GM19099 (cell line): ENCODE results near the gene POLG2.

ENCODE experiments used
- POLR2A ChIP-seq: IDR thresholded peaks from 3 replicates; pipeline ENCODE4 v1.6.1; 2011; ENCODE audit warnings: low read depth; ENCODE audit not compliant: insufficient read length; ENCODE audit errors: extremely low read depth

POLG2 gene

GRCh38 chr17:64500487-64500859 lies 3.6 kb upstream of the POLG2 start:
- TF ChIP-seq POLR2A: no peak

- no peak for TF ChIP-seq POLR2A
These were observed 3.1 kb upstream of the POLG2 start for GRCh38 chr17:64499805-64500486.

- TF ChIP-seq POLR2A: peak; percentile 20
These were observed 1.7 kb upstream of the POLG2 start for GRCh38 chr17:64498308-64499203.

- no peak for TF ChIP-seq POLR2A
These were observed 746 bp upstream of the POLG2 start for GRCh38 chr17:64497565-64498035.

GRCh38 chr17:64496348-64496785 lies 487 bp downstream of the POLG2 start:
- no peak for TF ChIP-seq POLR2A

- TF ChIP-seq POLR2A: no peak
These were observed 2.7 kb downstream of the POLG2 start for GRCh38 chr17:64494121-64494520.

- TF ChIP-seq POLR2A: no peak
These were observed 4.3 kb downstream of the POLG2 start for GRCh38 chr17:64492481-64493109.

GRCh38 chr17:64491994-64492393 lies 4.9 kb downstream of the POLG2 start:
- no peak for TF ChIP-seq POLR2A

GRCh38 chr17:64491034-64491860 lies 5.6 kb downstream of the POLG2 start:
- TF ChIP-seq POLR2A: no peak

- no peak for TF ChIP-seq POLR2A
These were observed 8.6 kb downstream of the POLG2 start for GRCh38 chr17:64488301-64488700.

GRCh38 chr17:64484380-64484779 lies 12.5 kb downstream of the POLG2 start:
- no peak for TF ChIP-seq POLR2A

GRCh38 chr17:64480951-64481350 lies 15.9 kb downstream of the POLG2 start:
- TF ChIP-seq POLR2A: no peak

GRCh38 chr17:64477849-64478248 lies 19.0 kb downstream of the POLG2 start:
- TF ChIP-seq POLR2A: no peak

- TF ChIP-seq POLR2A: no peak
These were observed 24.3 kb downstream of the POLG2 start for GRCh38 chr17:64472564-64472963.

- TF ChIP-seq POLR2A: no peak
These were observed 25.4 kb downstream of the POLG2 start for GRCh38 chr17:64471440-64471839.
